ENCODE measurements around the gene SLC38A2.

SLC38A2 gene

GRCh38 chr12:46414591-46415268, 42.2 kb upstream of the SLC38A2 start:
- Histone ChIP-seq H3K36me3 (ENCODE audit: low read length) (no peaks in the 10 kb centered on the region), H4K20me1 (ENCODE audit: low read depth, low read length) (no peaks in the 10 kb centered on the region), H3K9me2 (replicated peaks; ENCODE audit: insufficient read depth, low read length) (no peaks in the 10 kb centered on the region), H3K4me3 (ENCODE audit: insufficient read depth, low read length, poor library complexity, severe bottlenecking) (no peak overlapping the region), H3K9me3 (ENCODE audit: insufficient read depth, low read length) (no peaks in the 10 kb centered on the region), H3K27me3 (ENCODE audit: low read length) (no peaks in the 10 kb centered on the region), H3K79me2 (ENCODE audit: insufficient read depth, low read length) (no peaks in the 10 kb centered on the region), H3K4me2 (ENCODE audit: low read depth, low read length, poor library complexity, severe bottlenecking) (no peak overlapping the region), H2AFZ (ENCODE audit: low read depth, low read length, severe bottlenecking) (no peak overlapping the region), H3F3A (ENCODE audit: insufficient read depth) (no peaks in the 10 kb centered on the region), H3K9ac (ENCODE audit: low read length) (no peak overlapping the region), H3K27ac (ENCODE audit: low read depth, low read length) (no peak overlapping the region)
- no peak for TF ChIP-seq EZH2phosphoT487 (conservative IDR thresholded peaks at IDR 0.05; ENCODE audit: low read length)
- no peak for TF ChIP-seq CTCF (IDR thresholded peaks at IDR 0.05; ENCODE audit: insufficient read depth, low read length, poor library complexity, severe bottlenecking)

- no peak overlapping the region for H3K9ac ChIP-seq (ENCODE audit: low read length)
- H3K79me2 ChIP-seq (ENCODE audit: insufficient read depth, low read length) = no peaks in the 10 kb centered on the region
- no peak overlapping the region for H3K4me3 ChIP-seq (ENCODE audit: insufficient read depth, low read length, poor library complexity, severe bottlenecking)
These were observed 40.8 kb upstream of the SLC38A2 start for GRCh38 chr12:46413368-46413767.

DNA sequence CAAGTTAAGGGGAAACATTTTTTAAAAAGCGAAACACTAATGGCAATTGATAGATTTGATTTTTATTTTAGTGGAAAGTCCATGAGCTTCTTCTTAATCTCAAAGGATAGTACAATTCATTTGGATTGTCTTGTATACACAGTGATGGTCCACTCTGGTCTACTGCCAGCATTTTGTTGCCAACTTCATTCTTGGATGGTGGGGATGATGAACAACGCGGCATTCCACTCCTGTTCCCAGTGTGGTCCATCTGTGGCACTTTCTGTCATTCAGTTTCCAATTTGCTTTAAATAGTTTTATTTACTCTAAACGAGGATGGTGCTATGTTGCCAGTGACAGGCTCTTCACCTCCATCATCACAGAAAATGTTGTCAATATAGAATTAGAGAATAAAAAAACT, 40.3 kb upstream of the SLC38A2 start:
- Histone ChIP-seq H3K79me2 (ENCODE audit: insufficient read depth, low read length) (no peaks in the 10 kb centered on the region), H3K4me2 (ENCODE audit: low read depth, low read length, poor library complexity, severe bottlenecking) (no peak overlapping the region), H4K20me1 (ENCODE audit: low read depth, low read length) (no peaks in the 10 kb centered on the region), H3K9me2 (replicated peaks; ENCODE audit: insufficient read depth, low read length) (no peaks in the 10 kb centered on the region), H3K36me3 (ENCODE audit: low read length) (no peaks in the 10 kb centered on the region), H3K9ac (ENCODE audit: low read length) (no peak overlapping the region), H2AFZ (ENCODE audit: low read depth, low read length, severe bottlenecking) (no peak overlapping the region), H3K9me3 (ENCODE audit: insufficient read depth, low read length) (no peaks in the 10 kb centered on the region), H3K27me3 (ENCODE audit: low read length) (no peaks in the 10 kb centered on the region), H3K4me3 (ENCODE audit: insufficient read depth, low read length, poor library complexity, severe bottlenecking) (no peak overlapping the region), H3F3A (ENCODE audit: insufficient read depth) (no peaks in the 10 kb centered on the region), H3K27ac (ENCODE audit: low read depth, low read length) (no peak overlapping the region)
- TF ChIP-seq EZH2phosphoT487 (conservative IDR thresholded peaks at IDR 0.05; ENCODE audit: low read length) (no peak), CTCF (IDR thresholded peaks at IDR 0.05; ENCODE audit: insufficient read depth, low read length, poor library complexity, severe bottlenecking) (no peak)

More at GRCh38 chr12:46413368-46413767, 40.8 kb upstream of the SLC38A2 start:
- H4K20me1 ChIP-seq (ENCODE audit: low read depth, low read length) = no peaks in the 10 kb centered on the region
- no peaks in the 10 kb centered on the region for H3F3A ChIP-seq (ENCODE audit: insufficient read depth)
- H3K27ac ChIP-seq (ENCODE audit: low read depth, low read length) = no peak overlapping the region
- H3K9me3 ChIP-seq (ENCODE audit: insufficient read depth, low read length) = no peaks in the 10 kb centered on the region
- no peak overlapping the region for H2AFZ ChIP-seq (ENCODE audit: low read depth, low read length, severe bottlenecking)
- H3K9me2 ChIP-seq (replicated peaks; ENCODE audit: insufficient read depth, low read length) = no peaks in the 10 kb centered on the region
- TF ChIP-seq EZH2phosphoT487 (conservative IDR thresholded peaks at IDR 0.05; ENCODE audit: low read length) (no peak), CTCF (IDR thresholded peaks at IDR 0.05; ENCODE audit: insufficient read depth, low read length, poor library complexity, severe bottlenecking) (no peak)
- H3K27me3 ChIP-seq (ENCODE audit: low read length) = no peaks in the 10 kb centered on the region
- no peak overlapping the region for H3K4me2 ChIP-seq (ENCODE audit: low read depth, low read length, poor library complexity, severe bottlenecking)
- H3K36me3 ChIP-seq (ENCODE audit: low read length) = no peaks in the 10 kb centered on the region

All from SU-DHL-6 (cell line).